Jurkat, Clone E6-1 (cell line): ENCODE measurements around the gene MTCL3.
"Not testable (repeated sequence)": the region's sequence is repeated elsewhere in the genome, so short reads cannot be mapped to it uniquely, and the experiment has no call there.

ENCODE experiments used
- DNase-seq: peaks from one replicate; pipeline ENCODE4 v3.0.0-alpha.2; 2011; ENCODE audit warnings: low read depth, low spot score
- H3K4me3 ChIP-seq: 2 replicates; pipeline ENCODE4 v1.5.1; 2011; ENCODE audit warnings: mild to moderate bottlenecking, low read length, control low read depth, moderate library complexity

Gene MTCL3

DNA sequence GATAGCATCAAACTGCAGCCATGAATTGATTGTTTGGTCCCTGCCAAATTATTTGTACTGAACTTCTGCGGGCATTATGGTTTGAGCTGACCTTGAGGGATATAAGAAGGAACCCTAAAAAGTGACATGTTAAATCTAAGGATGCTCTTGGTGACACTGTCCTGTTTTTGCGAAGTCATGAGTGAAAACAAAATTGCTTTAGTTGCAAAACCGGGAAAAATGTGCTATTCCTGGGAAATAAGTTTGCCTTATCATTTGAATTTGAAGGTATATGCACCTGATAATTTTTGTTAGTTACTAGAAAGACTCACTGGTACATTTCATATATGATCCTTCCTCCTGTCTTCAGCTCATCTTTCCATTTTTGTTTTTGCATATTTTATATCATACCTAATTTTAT lies 67.7 kb downstream of the MTCL3 start:
- H3K4me3 ChIP-seq, result no peak overlapping the region
- no peak for DNase-seq

- no peak for DNase-seq
- H3K4me3 ChIP-seq, result no peak overlapping the region
These were observed 71.4 kb downstream of the MTCL3 start for GRCh38 chr6:127447780-127448179.

DNA sequence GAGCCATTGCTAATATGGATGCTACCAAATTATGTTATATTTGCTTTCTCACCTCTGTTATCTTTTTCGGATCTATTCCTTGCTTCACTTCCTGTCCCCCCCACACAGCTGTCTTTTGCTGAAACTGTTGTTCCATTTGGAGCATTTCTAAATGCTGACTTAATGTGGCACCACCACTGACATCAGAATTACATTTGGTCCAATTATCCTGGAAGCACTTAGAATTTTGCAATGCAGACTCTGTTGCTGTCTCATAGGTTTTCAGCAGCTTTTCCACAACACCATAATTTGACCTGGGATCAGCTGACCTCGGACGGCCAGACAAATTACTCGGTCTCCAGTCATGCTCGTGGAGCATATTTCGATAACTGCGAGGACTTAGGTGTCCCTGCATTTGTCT lies 72.8 kb downstream of the MTCL3 start:
- DNase-seq, result peak; percentile 10
- H3K4me3 ChIP-seq, result no peak overlapping the region

- no peak for DNase-seq
- H3K4me3 ChIP-seq, result no peak overlapping the region
These were observed 77.3 kb downstream of the MTCL3 start for GRCh38 chr6:127441881-127442280.

DNA sequence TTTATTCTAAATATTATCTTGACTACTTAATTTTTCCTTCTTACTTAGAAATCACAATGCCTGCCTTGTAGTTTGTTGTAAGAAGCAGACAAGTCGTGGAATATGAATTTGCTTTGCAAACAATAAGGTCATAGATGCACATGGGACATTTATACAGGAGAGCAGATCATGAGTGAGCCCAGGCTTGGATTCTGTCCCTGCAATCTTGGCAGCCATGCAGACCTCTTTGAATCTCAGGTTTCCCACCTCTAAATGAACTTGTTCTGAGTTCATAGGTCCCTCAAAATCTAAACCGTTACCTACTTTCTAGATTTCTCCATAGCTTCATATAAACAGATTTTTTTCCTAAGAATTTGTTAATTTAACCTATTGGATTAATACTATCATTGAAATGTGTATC lies 79.4 kb downstream of the MTCL3 start:
- H3K4me3 ChIP-seq, result no peak overlapping the region
- no peak for DNase-seq

- H3K4me3 ChIP-seq, result no peak overlapping the region
- no peak for DNase-seq
These were observed 82.5 kb downstream of the MTCL3 start for GRCh38 chr6:127436578-127437110.

DNA sequence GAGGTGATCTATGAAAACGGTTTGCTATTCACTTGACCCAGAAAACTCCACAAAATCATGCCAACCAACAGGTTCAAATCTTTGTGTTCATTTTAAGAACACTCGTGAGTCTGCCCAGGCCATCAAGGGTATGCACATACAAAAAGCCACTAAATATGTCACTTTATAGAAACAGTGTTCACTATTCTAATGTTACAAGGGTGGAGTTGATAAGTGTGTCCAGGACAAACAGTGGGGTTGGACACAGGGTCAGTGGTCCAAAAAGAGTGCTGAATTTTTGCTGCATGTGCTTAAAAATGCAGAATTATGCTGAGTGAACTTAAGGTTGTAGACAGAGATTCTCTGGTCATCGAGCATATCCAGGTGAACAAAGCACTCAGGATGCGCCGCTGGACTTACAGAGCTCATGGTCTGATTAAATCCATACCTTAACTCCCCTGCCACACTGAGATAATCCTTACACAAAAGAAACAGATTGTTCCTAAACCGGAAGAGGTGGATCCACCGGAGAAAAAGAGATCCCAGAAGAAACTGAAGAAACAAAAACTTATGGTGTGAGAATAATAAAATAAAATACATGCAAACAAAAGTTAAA lies 83.4 kb downstream of the MTCL3 start:
- H3K4me3 ChIP-seq, result no peak overlapping the region

GRCh38 chr6:127434651-127435050 lies 84.5 kb downstream of the MTCL3 start:
- no peak overlapping the region for H3K4me3 ChIP-seq
- no peak for DNase-seq

More for the DNA sequence above, 83.4 kb downstream of the MTCL3 start:
- DNase-seq, result no peak

DNA sequence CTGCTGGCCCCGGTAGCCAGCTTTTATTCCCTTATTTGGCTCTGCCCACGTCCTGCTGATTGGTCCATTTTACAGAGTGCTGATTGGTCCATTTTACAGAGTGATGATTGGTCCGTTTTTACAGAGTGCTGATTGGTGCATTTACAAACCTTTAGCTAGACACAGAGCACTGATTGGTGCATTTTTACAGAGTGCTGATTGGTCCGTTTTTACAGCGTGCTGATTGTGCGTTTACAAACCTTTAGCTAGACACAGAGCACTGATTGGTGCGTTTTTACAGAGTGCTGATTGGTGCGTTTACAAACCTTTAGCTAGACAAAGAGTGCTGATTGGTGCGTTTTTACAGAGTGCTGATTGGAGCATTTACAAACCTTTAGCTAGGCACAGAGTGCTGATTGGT lies 90.6 kb downstream of the MTCL3 start:
- H3K4me3 ChIP-seq, DNase-seq: not testable (repeated sequence)

- no peak for DNase-seq
- H3K4me3 ChIP-seq, result no peak overlapping the region
These were observed 95.2 kb downstream of the MTCL3 start for GRCh38 chr6:127423921-127424320.
